Fibroblast of lung (primary cell): Measurements from ENCODE around the gene RAB23.

Experiments used
- CTCF ChIP-seq, 2 donors: IDR thresholded peaks in 1 of 2; conservative IDR thresholded peaks in 1 of 2; 1 replicate in 1 of 2; 2 replicates in 1 of 2; pipeline ENCODE4 v1.5.1; 2011 to 2012; ENCODE audit warnings: low read length in 2 of 2, control low read depth in 1 of 2, inconsistent platforms in 1 of 2, low read depth in 1 of 2, mild to moderate bottlenecking in 1 of 2
- EZH2 ChIP-seq: IDR thresholded peaks from 2 replicates; pipeline ENCODE4 v1.5.1; 2012; ENCODE audit warnings: low read length, control low read depth, mild to moderate bottlenecking; ENCODE audit errors: missing control alignments

- TF ChIP-seq CTCF (conservative IDR thresholded peaks at IDR 0.05 in 1 of 2, IDR thresholded peaks at IDR 0.05 in 1 of 2; ENCODE audit: low read depth in 1 of 2, low read length in 2 of 2), result no peak
- TF ChIP-seq EZH2, result no peak
These were observed 2.8 kb upstream of the RAB23 start for GRCh38 chr6:57224769-57225515.
